GM20000 (cell line): ENCODE results near the gene TMEM132A.

Source experiments
- DNase-seq: peaks from one replicate; pipeline ENCODE4 v3.0.0; 2012; ENCODE audit warnings: low spot score
- CTCF ChIP-seq: IDR thresholded peaks from 2 replicates; pipeline ENCODE4 v1.5.1; 2012; ENCODE audit warnings: mild to moderate bottlenecking, control low read depth; ENCODE audit errors: extremely low read depth, missing control alignments

Gene TMEM132A

GRCh38 chr11:60947700-60948099 is 23.4 kb downstream of the TMEM132A start:
- DNase-seq, result no peak
- no peak for TF ChIP-seq CTCF

GRCh38 chr11:60948250-60948649 is 24.0 kb downstream of the TMEM132A start:
- DNase-seq, result no peak

DNA sequence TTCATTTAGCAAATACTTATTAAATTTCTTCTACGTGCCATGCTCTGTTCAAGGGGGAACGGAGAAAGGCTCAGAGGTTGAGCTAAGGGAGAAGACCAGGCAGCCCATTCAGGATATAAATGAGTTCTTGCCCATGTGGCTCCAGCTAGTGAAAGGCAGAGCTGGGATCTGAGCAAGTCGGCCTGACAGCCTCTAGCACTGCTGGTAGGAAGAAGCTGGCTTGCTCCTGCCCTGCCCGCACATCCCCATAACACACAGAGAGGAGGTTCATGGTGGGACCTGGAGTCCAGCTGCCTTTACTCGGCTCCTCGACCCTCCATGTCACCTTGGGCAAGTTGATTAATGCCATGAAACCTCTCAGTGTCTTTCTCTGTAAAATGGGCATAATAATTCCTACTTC is 25.8 kb downstream of the TMEM132A start:
- no peak for DNase-seq
- TF ChIP-seq CTCF, result no peak

More at GRCh38 chr11:60948250-60948649, 24.0 kb downstream of the TMEM132A start:
- no peak for TF ChIP-seq CTCF

DNA sequence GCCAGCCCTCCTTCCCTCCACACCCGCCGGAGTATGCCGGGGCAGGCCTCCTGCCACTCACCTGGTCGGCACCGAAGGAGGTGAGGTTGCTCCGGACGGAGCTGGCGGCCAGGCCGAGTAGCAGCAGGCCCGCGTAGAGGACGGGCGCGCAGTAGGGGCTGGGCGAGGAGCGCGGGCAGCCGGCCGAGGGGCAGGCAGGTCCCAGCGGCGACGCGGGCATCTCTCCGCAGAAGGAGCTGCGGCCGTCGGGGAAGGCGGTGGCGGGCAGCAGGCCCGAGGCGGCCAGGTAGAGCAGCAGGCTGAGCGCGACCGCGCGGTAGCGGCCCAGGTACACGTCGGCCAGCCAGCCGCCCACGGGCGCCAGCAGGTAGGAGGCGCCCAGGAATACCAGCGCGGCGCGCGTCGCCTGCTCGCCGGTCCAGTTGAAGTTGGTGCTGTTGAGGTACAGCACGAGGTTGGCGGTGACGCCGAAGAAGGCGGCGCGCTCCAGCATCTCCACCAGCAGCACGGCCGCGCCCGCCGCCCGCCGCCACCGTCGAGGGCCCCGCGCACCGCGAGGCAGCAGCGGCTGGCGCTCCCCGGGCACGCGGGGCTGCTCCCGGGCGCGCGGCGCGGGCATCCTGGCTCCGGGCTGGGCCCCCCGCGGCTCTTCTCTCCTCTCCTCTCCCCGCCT is 26.8 kb downstream of the TMEM132A start:
- peak; percentile 56 for DNase-seq
- TF ChIP-seq CTCF, result no peak

DNA sequence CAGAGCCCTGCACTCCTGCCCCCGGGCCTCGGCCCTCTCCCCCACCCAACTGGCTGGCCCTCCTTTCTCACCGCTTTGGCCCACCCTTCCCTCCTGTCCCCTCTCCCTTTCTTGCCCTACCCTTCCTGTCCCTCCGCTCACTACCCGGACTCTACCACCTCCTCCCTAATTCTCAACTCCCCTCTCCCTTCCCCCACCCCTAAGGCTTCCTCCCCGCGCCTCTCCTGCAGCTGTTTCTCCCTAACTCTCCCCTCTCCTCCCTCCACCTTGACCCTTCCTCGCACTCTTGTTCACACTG is 27.3 kb downstream of the TMEM132A start:
- no peak for TF ChIP-seq CTCF
- peak; percentile 49 for DNase-seq

- DNase-seq, result peak; percentile 91
- no peak for TF ChIP-seq CTCF
Measured at GRCh38 chr11:60951904-60952741, 27.9 kb downstream of the TMEM132A start, which contains the start of gene SLC15A3. Gene SLC15A3, minus strand, starts transcription at chr11:60952176. Its CDS starts 625 bp downstream, at chr11:60951551.

DNA sequence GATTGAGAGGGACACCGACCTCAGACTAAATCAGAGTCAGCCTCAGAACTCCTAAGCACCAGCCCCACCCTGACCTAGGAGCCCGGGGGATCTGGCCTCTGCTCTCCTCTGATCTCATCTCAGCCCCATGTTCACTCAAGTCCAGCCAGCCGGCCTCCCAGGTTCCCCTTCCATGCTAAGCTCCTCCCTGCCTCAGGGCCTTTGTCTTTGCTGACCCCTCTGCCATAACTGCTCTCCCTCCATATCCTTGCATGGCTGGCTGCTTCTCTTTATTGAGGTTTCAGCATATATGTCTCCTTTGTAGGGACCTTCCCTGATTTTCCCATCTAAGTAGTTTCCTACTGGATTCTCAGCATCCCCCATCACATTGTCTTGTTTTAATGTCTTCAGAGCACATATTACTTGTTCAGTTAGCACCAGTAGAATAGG is 28.5 kb downstream of the TMEM132A start:
- no peak for TF ChIP-seq CTCF
- DNase-seq, result peak; percentile 54
